K562 (cell line): ENCODE results near the gene MAL. TPM values are rescaled to one million over a fixed set of nuclear protein-coding genes. Genes with fewer than 3 reads are reported as not detected.

Source experiments
- ATAC-seq: fragments of 200-7000 bp; cut with Tn5 transposase; 3 replicates; pipeline ENCODE4 v1.9.1; 2020; ENCODE audit warnings: moderate library complexity
- BruUV-seq: library from RNA; stranded (reverse); fragments of 400-500 nt; replicated peaks from 2 replicates; lab custom pipeline; 2021; lab: Mats Ljungman, UMichigan
- CTCF ChIA-PET: fragments of 300-600 bp; formaldehyde crosslinking; extraction: SDS; loops from one replicate; lab custom pipeline; 2021; ENCODE audit warnings: low intra/inter-chr PET ratio; lab: Yijun Ruan, JAX
- POLR2A ChIA-PET: fragments of 300-600, 350-650 bp; sonication (Branson Sonifier 250); formaldehyde crosslinking; extraction: SDS; loops from one replicate; lab custom pipeline; 2021; ENCODE audit warnings: antibody characterized with exemption, inconsistent platforms; lab: Yijun Ruan, JAX
- DNase-seq, 4 experiments: peaks; one replicate each; pipeline versions ENCODE4 v3.0.0 to v3.0.0-alpha.2; 2011 to 2018; ENCODE audit warnings: low spot score in 3 of 4, mixed read lengths in 3 of 4; ENCODE audit errors: extremely low read depth in 1 of 4
- FAIRE-seq: peaks from 2 replicates; lab custom pipeline; 2011; peaks lifted over from hg19 to GRCh38; lab: Jason Lieb, UNC
- H2AFZ ChIP-seq: 2 replicates; pipeline ENCODE4 v1.6.0; 2011; ENCODE audit warnings: low read depth, low read length, control low read depth, inconsistent platforms
- H3K27ac ChIP-seq: fragments of 200-600 bp; 3 replicates; pipeline ENCODE4 v1.8.0; 2011; ENCODE audit warnings: low read depth, mild to moderate bottlenecking, control low read depth, inconsistent platforms, low read length, moderate library complexity, mixed read lengths; ENCODE audit errors: extremely low read depth
- H3K27me3 ChIP-seq, 2 experiments: fragments of 300-600 bp in 1 of 2; 2 replicates in 1 of 2; 3 replicates in 1 of 2; pipeline versions ENCODE4 v1.6.0 to v1.8.0; 2011; ENCODE audit warnings: inconsistent platforms in 2 of 2, low read length in 2 of 2, mild to moderate bottlenecking in 1 of 2, mixed read lengths in 1 of 2, moderate library complexity in 1 of 2; ENCODE audit not compliant: control insufficient read depth in 2 of 2, insufficient read depth in 2 of 2
- H3K36me3 ChIP-seq: fragments of 300-600 bp; 3 replicates; pipeline ENCODE4 v1.8.0; 2011; ENCODE audit warnings: mild to moderate bottlenecking, low read length, inconsistent platforms; ENCODE audit not compliant: control insufficient read depth, insufficient read depth
- H3K4me1 ChIP-seq, 2 experiments: fragments of 200-600 bp in 1 of 2; replicated peaks in 1 of 2; 2 replicates in 1 of 2; 3 replicates in 1 of 2; pipeline versions ENCODE4 v1.5.1 to v1.8.0; 2011; ENCODE audit warnings: inconsistent platforms in 2 of 2, low read length in 2 of 2, mild to moderate bottlenecking in 1 of 2, mixed read lengths in 1 of 2, moderate library complexity in 1 of 2; ENCODE audit not compliant: control insufficient read depth in 2 of 2, insufficient read depth in 2 of 2
- H3K4me2 ChIP-seq: 2 replicates; pipeline ENCODE4 v1.6.1; 2011; ENCODE audit warnings: low read length, control low read depth, inconsistent platforms, mixed read lengths; ENCODE audit not compliant: insufficient read depth
- H3K4me3 ChIP-seq: fragments of 200-600 bp; sonication (generic), shearing (Covaris generic); 2 replicates; pipeline ENCODE4 v1.5.1; 2016; ENCODE audit warnings: control low read depth, inconsistent platforms
- H3K79me2 ChIP-seq: fragments of 200-600 bp; 3 replicates; pipeline ENCODE4 v1.8.0; 2011; ENCODE audit warnings: low read length, inconsistent platforms; ENCODE audit not compliant: control insufficient read depth, insufficient read depth
- H3K9ac ChIP-seq, 2 experiments: 2 replicates each; pipeline versions ENCODE4 v1.6.0 to v1.6.1; 2011; ENCODE audit warnings: low read depth in 2 of 2, low read length in 2 of 2, control low read depth in 1 of 2, inconsistent platforms in 1 of 2, mild to moderate bottlenecking in 1 of 2, mixed read lengths in 1 of 2; ENCODE audit not compliant: insufficient read depth in 1 of 2
- H3K9me1 ChIP-seq: one replicate; pipeline ENCODE4 v1.6.0; 2011; ENCODE audit warnings: inconsistent platforms, mild to moderate bottlenecking, low read length, moderate library complexity; ENCODE audit not compliant: control insufficient read depth, insufficient read depth
- H3K9me3 ChIP-seq: replicated peaks from 2 replicates; pipeline ENCODE4 v1.5.1; 2011; ENCODE audit warnings: low read depth, low read length, inconsistent platforms; ENCODE audit not compliant: control insufficient read depth, insufficient read depth
- H4K20me1 ChIP-seq: replicated peaks from 2 replicates; pipeline ENCODE4 v1.6.1; 2011; ENCODE audit warnings: low read length, inconsistent platforms, mixed read lengths; ENCODE audit not compliant: control insufficient read depth, insufficient read depth
- ATF4 ChIP-seq: fragments of 450-650 bp; formaldehyde crosslinking; IDR thresholded peaks from 2 replicates; pipeline ENCODE4 v1.4.0; 2022; ENCODE audit warnings: mild to moderate bottlenecking, moderate library complexity
- E2F4 ChIP-seq: sonication (generic); formaldehyde crosslinking; IDR thresholded peaks from 2 replicates; pipeline ENCODE4 v1.8.0; 2022; ENCODE audit warnings: mild to moderate bottlenecking, low read depth, missing genetic modification reagents
- GTF2E2 ChIP-seq: fragments of 200-800 bp; sonication (Bioruptor generic); IDR thresholded peaks from 2 replicates; pipeline ENCODE4 v1.6.1; 2016; ENCODE audit warnings: missing genetic modification characterization, missing compliant biosample characterization
- L3MBTL2 ChIP-seq: fragments of 450-650 bp; IDR thresholded peaks from 2 replicates; pipeline ENCODE4 v1.6.1; 2016; ENCODE audit warnings: mild to moderate bottlenecking, moderate library complexity
- MECOM ChIP-seq: fragments of 250-450 bp; sonication (Bioruptor Pico); IDR thresholded peaks from 2 replicates; pipeline ENCODE4 v1.8.0; 2022; ENCODE audit warnings: inconsistent platforms
- SAFB2 ChIP-seq: fragments of 200-400 bp; formaldehyde crosslinking; IDR thresholded peaks from 2 replicates; pipeline ENCODE4 v1.6.1; 2018; ENCODE audit warnings: borderline replicate concordance, low read length, low read depth, moderate library complexity; ENCODE audit not compliant: severe bottlenecking
- SNRNP70 ChIP-seq: fragments of 200-400 bp; formaldehyde crosslinking; optimal IDR thresholded peaks from 2 replicates; pipeline ENCODE3; 2017; ENCODE audit warnings: low read depth, low read length
- TGIF2 ChIP-seq: sonication (generic); formaldehyde crosslinking; IDR thresholded peaks from 2 replicates; pipeline ENCODE4 v1.8.1; 2022; ENCODE audit warnings: mild to moderate bottlenecking, missing genetic modification reagents, moderate library complexity
- THAP12 ChIP-seq: fragments of 250-450 bp; sonication (Bioruptor Pico); IDR thresholded peaks from 2 replicates; pipeline ENCODE4 v1.9.0; 2021; ENCODE audit warnings: mild to moderate bottlenecking, inconsistent platforms
- ZNF41 ChIP-seq: fragments of 250-450 bp; sonication (Bioruptor Pico); conservative IDR thresholded peaks from 2 replicates; pipeline ENCODE4 v1.4.0; 2020; ENCODE audit warnings: mild to moderate bottlenecking
- ZSCAN29 ChIP-seq: fragments of 450-650 bp; IDR thresholded peaks from 2 replicates; pipeline ENCODE4 v1.6.1; 2017
- WGBS: fragments of 100-300 bp; shearing (Covaris generic); methylation state at CpG from one replicate; pipeline ENCODE4 v1.1.6; 2016; ENCODE audit warnings: low coverage, mixed read lengths; ENCODE audit not compliant: insufficient coverage; ENCODE audit errors: missing lambda C conversion rate; 5-methylcytosine and 5-hydroxymethylcytosine counted together
- in situ Hi-C: fragments of 300-500 bp; cut with MboI; formaldehyde crosslinking; loops from 4 replicates; pipeline ENCODE4 v1.15.0; 2018; ENCODE audit warnings: inconsistent platforms, mixed read lengths
- intact Hi-C: fragments of 100-400 bp; cut with micrococcal nuclease; formaldehyde crosslinking; loops from 2 replicates; pipeline ENCODE4 v1.14.2; 2022
- polyA plus RNA-seq, 8 experiments: library from polyadenylated mRNA; depleted of rRNA in 4 of 8; stranded (reverse) in 5 of 8; unstranded in 3 of 8; fragments of >200 nt; fragmentation: Nextera tagmentation in 2 of 8; fragmentation: Illumina TruSeq in 1 of 8; extraction: Ambion mirVana in 2 of 8; extraction: Trizol in 1 of 8; gene quantifications; 2 replicates each; pipeline versions ENCODE4 v1.2.1 to v1.2.3, GENCODE V29; 2011 to 2014; ENCODE audit warnings: inconsistent platforms in 1 of 8, missing spikeins in 1 of 8
- total RNA-seq, 7 experiments: library from RNA; depleted of rRNA in 6 of 7; stranded (reverse); fragments of >200 nt in 6 of 7; fragmentation: Illumina TruSeq in 2 of 7; extraction: Trizol in 2 of 7; gene quantifications; 2 replicates each; pipeline versions ENCODE4 v1.2.1 to v1.2.3, GENCODE V29; 2011 to 2021; ENCODE audit warnings: low replicate concordance in 1 of 7

The MAL gene
- total and polyA plus RNA-seq, 9 of the 15 experiments (the other 6 are each of a cell fraction or from before 2014, with no cell fraction given), result not detected

- TF ChIP-seq THAP12 (CRISPR knock-in tag), result no peak
- no peak for TF ChIP-seq MECOM (CRISPR knock-in tag)
These were observed 25.1 kb downstream of the MAL start (continued) for GRCh38 chr2:95050385-95051300.

- Histone ChIP-seq H3K9ac (no peak overlapping the region), H3K9me1 (no peaks in the 10 kb centered on the region), H3K4me3 (no peak overlapping the region), H3K27ac (no peak overlapping the region), H3K4me1 (no peaks in the 10 kb centered on the region), H3K36me3 (no peaks in the 10 kb centered on the region), H4K20me1 (no peaks in the 10 kb centered on the region; the same call in 1 of the 2 replicates), H3K4me2 (no peak overlapping the region), H3K79me2 (no peaks in the 10 kb centered on the region), H2AFZ (no peak overlapping the region), H3K27me3 (peaks cover 2 to 60% of the 10 kb centered on the region in 2 experiments; a peak in 3 of 5 replicates), H3K9me3 (no peaks in the 10 kb centered on the region)
- ChIA-PET CTCF (no interaction called here), POLR2A (interaction anchor here (0.6 to 0.7 kb wide), 2 partner anchors 39 to 1246 kb away, joined by 3 read pairs; no protein-coding TSS in a partner anchor)
- no peak for FAIRE-seq
- in situ Hi-C loops (no loop called here), intact Hi-C loops (no loop called here)
- DNase-seq, result no peak
- ATAC-seq, result no peak
- no TSS peak for BruUV-seq
- WGBS, result 2% methylated on average over 10 of the region's 10 CpGs
- TF ChIP-seq SAFB2, result no peak
- no peak for TF ChIP-seq ZNF41 (CRISPR knock-in tag)
- TF ChIP-seq L3MBTL2, result no peak
- no peak for TF ChIP-seq ATF4 (CRISPR knock-in tag)
- no peak for TF ChIP-seq TGIF2 (CRISPR knock-in tag)
- no peak for TF ChIP-seq GTF2E2 (tag)
- no peak for TF ChIP-seq ZSCAN29
- no peak for TF ChIP-seq SNRNP70
- no peak for TF ChIP-seq E2F4
These were observed 26.1 kb downstream of the MAL start for GRCh38 chr2:95051626-95052025.
